Cardiac muscle cell (in vitro differentiated cells and primary cell): ENCODE measurements around the gene SZT2. TPM values are rescaled to one million over a fixed set of nuclear protein-coding genes. Genes with fewer than 3 reads are reported as not detected.

Experiments
- DNase-seq, 2 donors: peaks; one replicate each; pipeline versions ENCODE4 v3.0.0 to v3.0.0-alpha.2; 2010 to 2017; ENCODE audit warnings: low read depth in 1 of 2, low spot score in 1 of 2
- H3K27ac ChIP-seq: fragments of 200-600 bp; sonication (generic); 2 replicates; pipeline ENCODE4 v1.5.1; 2016
- H3K27me3 ChIP-seq: fragments of 200-600 bp; sonication (generic); 2 replicates; pipeline ENCODE4 v1.6.0; 2016; ENCODE audit warnings: control low read depth
- H3K36me3 ChIP-seq: fragments of 200-600 bp; sonication (generic); 2 replicates; pipeline ENCODE4 v1.5.1; 2016; ENCODE audit warnings: control low read depth
- H3K4me1 ChIP-seq: fragments of 200-600 bp; sonication (generic); 2 replicates; pipeline ENCODE4 v1.8.1; 2017; ENCODE audit warnings: low read depth, mild to moderate bottlenecking, mixed run types
- H3K4me3 ChIP-seq: fragments of 200-600 bp; sonication (generic); 2 replicates; pipeline ENCODE4 v1.5.1; 2016; ENCODE audit warnings: mild to moderate bottlenecking
- H3K9me3 ChIP-seq: fragments of 200-600 bp; sonication (generic); 2 replicates; pipeline ENCODE4 v1.5.1; 2017; ENCODE audit warnings: low read depth, mild to moderate bottlenecking, control low read depth
- CTCF ChIP-seq: IDR thresholded peaks from 2 replicates; pipeline ENCODE4 v1.5.1; 2012; ENCODE audit warnings: low read depth, mild to moderate bottlenecking, low read length
- polyA plus RNA-seq: library from polyadenylated mRNA; unstranded; fragments of >200 nt; fragmentation: Nextera tagmentation; extraction: Ambion mirVana; gene quantifications from 2 replicates; pipeline ENCODE4 v1.2.1, GENCODE V29; 2016
- total RNA-seq: library from RNA; depleted of rRNA; stranded (reverse); fragments of >200 nt; gene quantifications from 2 replicates; pipeline ENCODE4 v1.2.3, GENCODE V29; 2016

Gene SZT2
- total and polyA plus RNA-seq, 2 experiments from 2014 or later, result 11.5 to 28.2 TPM

GRCh38 chr1:43440358-43440757 is 50.7 kb downstream of the SZT2 start:
- Histone ChIP-seq H3K9me3 (no peaks in the 10 kb centered on the region), H3K4me3 (no peak overlapping the region), H3K27ac (no peak overlapping the region), H3K27me3 (no peaks in the 10 kb centered on the region), H3K36me3 (peaks cover 21% of the 10 kb centered on the region), H3K4me1 (peaks cover 17% of the 10 kb centered on the region)
- no peak for TF ChIP-seq CTCF
- DNase-seq, result no peak

DNA sequence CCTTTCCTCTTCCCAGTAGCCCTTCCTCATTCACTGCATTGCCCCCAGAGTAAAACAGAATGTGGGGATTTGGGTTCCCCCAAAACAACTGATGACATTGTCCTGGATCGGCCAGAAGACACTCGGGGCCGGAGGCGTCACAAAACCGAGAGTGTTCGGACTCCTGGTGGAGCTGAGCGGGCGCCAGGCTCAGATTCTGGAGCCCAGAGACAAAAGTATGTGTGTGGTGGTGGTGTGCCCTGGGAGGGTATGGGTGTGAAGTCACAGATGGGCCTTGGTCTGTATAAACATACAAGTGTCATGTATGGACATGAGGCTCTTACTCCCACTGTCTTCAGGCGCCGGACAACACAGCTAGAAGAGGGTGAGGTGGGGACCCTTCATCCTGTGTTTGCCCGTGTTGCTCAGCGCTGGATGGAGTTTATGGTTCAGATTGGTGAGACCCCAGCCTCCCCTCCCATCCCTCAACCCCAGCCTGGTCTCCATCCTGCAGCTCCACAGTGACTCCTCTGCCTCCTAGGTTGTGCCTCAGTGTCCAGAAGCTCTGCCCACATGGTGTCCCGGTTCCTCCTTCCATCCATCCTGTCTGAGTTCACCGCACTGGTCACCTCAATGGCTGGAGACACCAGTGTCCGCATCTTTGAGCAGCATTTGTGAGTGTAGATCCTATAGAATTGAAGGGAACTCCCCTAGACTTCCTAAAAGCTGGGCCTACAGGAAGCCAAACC is 51.6 kb downstream of the SZT2 start:
- DNase-seq, result no peak
- Histone ChIP-seq H3K27ac (no peak overlapping the region), H3K27me3 (no peaks in the 10 kb centered on the region), H3K36me3 (peaks cover 23% of the 10 kb centered on the region), H3K4me1 (peaks cover 13% of the 10 kb centered on the region), H3K4me3 (no peak overlapping the region), H3K9me3 (no peaks in the 10 kb centered on the region)
- TF ChIP-seq CTCF, result no peak

DNA sequence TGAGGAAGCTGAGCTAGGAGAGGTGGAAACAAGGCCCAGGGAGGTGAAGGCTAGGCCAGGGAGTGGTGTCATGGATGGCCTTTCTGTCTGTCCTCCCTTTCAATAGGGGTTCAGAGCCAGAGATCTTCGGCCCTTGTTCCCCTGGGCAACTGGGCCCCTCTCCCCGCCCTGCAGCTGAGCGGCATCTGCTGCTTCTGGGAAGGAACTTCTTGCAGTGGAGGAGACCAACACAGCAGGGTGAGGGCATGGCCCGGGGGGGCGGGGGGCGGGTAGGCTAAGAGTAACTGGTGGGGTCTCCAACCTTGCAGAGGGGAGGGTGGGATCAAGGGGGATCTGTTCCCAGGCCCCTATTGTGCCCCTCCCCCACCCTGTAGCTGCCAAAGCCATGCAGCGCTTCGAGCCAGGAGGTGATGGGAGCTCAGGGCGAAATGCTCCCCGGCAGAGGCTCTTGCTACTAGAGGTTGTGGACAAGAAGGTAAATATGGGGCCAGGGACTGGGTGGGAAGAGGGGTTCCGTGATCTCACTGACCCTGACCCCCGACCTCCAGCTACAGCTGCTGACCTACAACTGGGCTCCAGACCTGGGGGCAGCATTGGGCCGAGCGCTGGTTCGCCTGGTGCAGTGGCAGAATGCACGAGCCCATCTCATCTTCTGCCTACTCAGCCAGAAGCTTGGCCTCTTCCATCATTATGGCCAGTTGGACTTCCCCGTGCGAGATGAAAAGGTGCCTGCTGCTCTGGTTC is 52.4 kb downstream of the SZT2 start:
- no peak for DNase-seq
- no peaks in the 10 kb centered on the region for H3K9me3 ChIP-seq
- peaks cover 25% of the 10 kb centered on the region for H3K36me3 ChIP-seq
- no peaks in the 10 kb centered on the region for H3K27me3 ChIP-seq
- H3K27ac ChIP-seq, result no peak overlapping the region
- TF ChIP-seq CTCF, result no peak
- H3K4me1 ChIP-seq, result peaks cover 13% of the 10 kb centered on the region
- H3K4me3 ChIP-seq, result no peak overlapping the region

DNA sequence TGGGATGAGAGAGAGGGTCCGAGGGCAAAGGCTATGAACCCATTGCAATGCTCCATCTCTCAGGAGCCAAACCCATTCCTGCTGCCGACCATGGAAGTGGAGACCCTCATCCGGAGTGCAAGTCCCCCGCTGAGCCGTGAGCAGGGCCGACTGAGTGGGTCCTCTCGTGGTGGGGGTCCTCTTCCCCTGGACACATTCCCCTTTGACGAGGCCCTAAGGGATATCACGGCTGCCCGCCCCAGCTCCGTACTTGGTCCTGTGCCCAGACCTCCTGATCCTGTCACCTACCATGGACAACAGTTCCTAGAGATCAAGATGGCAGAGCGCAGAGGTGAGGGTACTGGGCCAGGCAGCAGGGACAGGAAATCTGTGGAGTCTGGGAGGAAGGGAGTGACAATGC is 53.1 kb downstream of the SZT2 start:
- no peak for TF ChIP-seq CTCF
- peaks cover 13% of the 10 kb centered on the region for H3K4me1 ChIP-seq

DNA sequence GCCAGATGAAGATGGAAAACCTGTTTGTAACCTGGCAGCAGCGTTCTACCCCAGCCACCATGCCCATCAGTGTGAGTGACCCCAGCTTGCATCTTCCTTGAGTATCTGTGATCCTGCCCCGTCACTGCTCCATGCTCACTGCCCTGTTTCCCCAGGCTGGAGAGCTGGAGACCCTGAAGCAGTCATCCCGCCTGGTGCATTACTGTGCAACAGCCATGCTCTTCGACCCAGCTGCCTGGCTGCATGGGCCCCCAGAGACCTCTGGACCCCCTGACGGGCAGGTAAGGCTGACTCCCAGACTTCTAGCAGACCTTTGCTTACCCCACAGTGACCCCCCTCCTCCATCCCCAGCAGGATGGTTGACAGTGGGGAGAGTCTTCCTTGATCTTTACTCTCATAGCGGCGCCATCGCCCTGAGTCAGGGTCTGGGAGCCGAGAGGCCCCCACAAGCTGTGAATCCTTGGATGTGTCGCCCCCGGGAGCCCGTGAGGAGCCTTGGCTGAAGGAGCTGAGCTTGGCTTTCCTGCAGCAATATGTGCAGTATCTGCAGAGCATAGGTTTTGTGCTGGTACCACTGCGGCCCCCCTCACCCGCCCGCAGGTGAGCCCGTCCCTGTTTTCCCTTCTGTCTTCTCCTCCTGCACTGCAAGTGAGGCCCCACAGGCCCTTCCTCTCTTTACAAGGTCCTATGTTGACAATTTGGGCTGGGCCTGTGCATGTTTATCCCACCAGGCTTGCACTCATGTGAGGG is 53.7 kb downstream of the SZT2 start:
- Histone ChIP-seq H3K27ac (no peak overlapping the region), H3K4me1 (peaks cover 13% of the 10 kb centered on the region), H3K27me3 (no peaks in the 10 kb centered on the region), H3K36me3 (peaks cover 34% of the 10 kb centered on the region), H3K4me3 (no peak overlapping the region), H3K9me3 (no peaks in the 10 kb centered on the region)
- no peak for TF ChIP-seq CTCF
- no peak for DNase-seq

More for the DNA sequence above, 53.1 kb downstream of the SZT2 start:
- Histone ChIP-seq H3K36me3 (peaks cover 28% of the 10 kb centered on the region), H3K4me3 (no peak overlapping the region), H3K9me3 (no peaks in the 10 kb centered on the region), H3K27ac (no peak overlapping the region), H3K27me3 (no peaks in the 10 kb centered on the region)
- DNase-seq, result no peak
